ENCODE measurements around the gene GOLGA8N.

- TF ChIP-seq POLR2A (IDR thresholded peaks at IDR 0.05) (no peak), CTCF (IDR thresholded peaks at IDR 0.05) (no peak)
Measured at GRCh38 chr15:32646291-32646690, 53.0 kb downstream of the GOLGA8N start.
